Measurements from ENCODE around the gene IKZF4.

Gene IKZF4

DNA sequence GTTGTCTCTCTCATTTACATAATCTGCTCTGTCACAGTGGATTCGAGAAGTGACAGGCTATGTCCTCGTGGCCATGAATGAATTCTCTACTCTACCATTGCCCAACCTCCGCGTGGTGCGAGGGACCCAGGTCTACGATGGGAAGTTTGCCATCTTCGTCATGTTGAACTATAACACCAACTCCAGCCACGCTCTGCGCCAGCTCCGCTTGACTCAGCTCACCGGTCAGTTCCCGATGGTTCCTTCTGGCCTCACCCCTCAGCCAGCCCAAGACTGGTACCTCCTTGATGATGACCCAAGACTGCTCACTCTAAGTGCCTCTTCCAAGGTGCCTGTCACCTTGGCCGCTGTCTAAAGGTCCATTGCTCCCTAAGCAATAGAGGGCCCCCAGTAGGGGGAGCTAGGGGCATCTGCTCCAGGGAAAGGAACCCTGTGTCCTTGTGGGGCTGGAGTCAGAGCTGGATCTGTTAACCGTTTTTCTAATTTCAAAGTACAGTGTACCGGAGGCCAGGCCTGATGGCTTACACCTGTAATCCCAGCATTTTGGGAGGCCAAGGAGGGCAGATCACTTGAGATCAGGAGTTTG lies 64.2 kb downstream of the IKZF4 start:
- DNase-seq: no peak

DNA sequence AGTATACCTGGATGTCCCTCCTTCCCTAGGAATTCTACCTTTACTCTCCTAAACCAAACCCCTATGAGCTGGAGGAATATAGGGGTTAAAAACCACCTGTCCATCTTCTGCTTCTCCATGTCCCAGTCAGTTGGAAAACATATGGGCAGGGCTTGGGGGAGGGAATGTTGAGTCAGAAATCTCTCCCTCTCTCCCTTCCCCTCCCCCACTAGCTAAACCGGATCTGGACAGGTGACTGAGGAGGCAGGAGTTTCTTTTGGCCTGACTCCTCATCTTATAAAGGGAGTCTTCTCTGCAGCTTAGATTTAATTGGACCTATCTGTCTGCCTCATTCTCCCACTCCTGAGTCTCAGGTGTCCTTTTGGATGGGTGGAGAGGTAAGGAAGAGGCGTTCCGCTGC lies 65.3 kb downstream of the IKZF4 start:
- DNase-seq: no peak

GRCh38 chr12:56086608-56087007 lies 65.8 kb downstream of the IKZF4 start:
- no peak for DNase-seq

DNA sequence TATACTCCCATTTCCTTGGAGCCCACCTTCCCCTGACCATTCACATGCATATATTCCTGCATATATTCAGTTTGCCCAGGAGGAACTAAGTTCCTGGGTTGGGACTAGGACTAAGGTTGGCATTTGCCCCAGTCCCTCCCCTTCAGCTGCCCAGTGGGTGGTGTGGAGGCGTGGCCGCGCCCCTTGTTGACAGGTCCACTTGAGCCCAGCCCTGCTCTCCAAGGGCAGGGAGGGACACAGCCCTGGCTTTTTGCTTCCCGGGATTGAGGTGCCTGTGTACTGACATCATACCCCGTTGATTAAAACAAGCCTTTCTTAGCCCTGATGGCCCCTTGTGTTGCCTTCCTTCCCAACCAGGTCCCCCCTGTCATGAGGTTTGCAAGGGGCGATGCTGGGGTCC lies 66.4 kb downstream of the IKZF4 start:
- DNase-seq: no peak

Data from NCI-H1694 (cell line).